ENCODE results near the gene GRIN2A.

The GRIN2A gene

GRCh38 chr16:9965079-9965478 lies 217.1 kb downstream of the GRIN2A start:
- peak in 1 of 14 donors; percentile 27 for DNase-seq

DNA sequence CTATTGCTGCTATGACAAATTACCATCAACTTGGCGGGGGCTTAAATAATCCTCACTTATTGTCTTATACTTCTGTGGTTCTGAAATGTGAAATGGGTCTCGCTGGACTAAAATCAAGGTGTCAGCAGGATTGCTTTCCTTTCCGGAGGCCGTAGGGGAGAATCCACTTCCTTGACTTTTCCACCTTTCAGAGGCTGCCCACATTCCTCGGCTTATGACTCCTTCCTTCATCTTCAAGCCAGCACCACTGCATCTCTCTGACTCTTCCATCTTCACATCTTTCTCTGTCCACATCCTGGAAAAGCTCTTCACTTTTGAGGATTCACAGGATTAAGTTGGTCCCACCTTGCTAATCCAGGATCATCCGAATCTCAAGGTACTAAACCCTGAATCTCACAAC lies 217.8 kb downstream of the GRIN2A start:
- no peak for DNase-seq

GRCh38 chr16:9957433-9957832 lies 224.8 kb downstream of the GRIN2A start:
- no peak for DNase-seq

- no peak for DNase-seq
Measured at GRCh38 chr16:9957002-9957401, 225.2 kb downstream of the GRIN2A start.

- DNase-seq = no peak
Measured at GRCh38 chr16:9955677-9956076, 226.6 kb downstream of the GRIN2A start.

DNA sequence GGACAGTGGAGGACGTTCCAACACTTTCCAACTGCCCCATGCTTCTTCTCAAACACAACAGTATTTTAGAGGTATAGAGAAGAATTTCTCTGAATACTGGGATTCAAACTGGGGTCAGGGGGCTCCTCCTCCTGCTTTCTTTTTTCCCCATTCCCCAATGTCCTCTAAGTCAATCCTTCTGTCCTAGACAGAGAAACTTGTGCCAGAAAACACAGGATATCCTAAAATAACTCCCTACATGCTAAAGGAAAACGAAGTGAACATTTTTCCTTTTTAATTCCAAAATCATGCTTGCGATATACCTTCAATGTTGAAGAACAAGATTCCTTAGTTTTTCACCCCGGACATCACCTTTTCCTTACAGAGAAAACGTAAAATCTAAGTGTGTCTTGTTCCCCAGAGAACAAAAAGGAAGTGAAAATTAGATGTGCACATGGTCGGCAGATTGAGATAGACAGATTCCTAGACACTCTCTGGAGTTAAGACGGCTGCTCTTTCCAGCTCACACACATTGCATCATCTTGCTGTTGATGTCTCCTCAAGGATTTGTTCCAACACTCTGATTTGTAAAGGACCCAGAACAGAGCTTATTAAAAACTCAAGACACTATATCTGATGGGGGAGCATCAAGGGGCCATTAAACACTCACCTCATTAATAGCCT lies 228.2 kb downstream of the GRIN2A start:
- no peak for DNase-seq

- DNase-seq = no peak
Measured at GRCh38 chr16:9950658-9951057, 231.6 kb downstream of the GRIN2A start.

DNA sequence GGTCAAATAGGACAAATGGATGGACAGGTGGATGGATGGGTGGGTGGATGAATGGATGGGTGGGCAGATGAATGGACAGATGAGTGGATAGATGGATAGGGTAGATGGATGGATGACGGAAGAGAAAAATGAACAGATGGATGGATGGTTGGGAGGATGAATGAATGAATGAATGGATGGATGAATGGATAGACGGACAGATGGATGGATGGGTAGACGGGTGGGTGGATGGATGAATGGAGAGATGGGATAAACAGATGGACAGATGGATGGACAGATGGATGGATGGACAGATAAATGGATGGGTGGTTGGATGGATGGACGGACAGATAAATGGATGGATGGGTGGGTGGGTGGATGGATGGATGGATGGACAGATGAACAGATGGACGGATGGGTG lies 232.8 kb downstream of the GRIN2A start:
- DNase-seq = no peak

DNA sequence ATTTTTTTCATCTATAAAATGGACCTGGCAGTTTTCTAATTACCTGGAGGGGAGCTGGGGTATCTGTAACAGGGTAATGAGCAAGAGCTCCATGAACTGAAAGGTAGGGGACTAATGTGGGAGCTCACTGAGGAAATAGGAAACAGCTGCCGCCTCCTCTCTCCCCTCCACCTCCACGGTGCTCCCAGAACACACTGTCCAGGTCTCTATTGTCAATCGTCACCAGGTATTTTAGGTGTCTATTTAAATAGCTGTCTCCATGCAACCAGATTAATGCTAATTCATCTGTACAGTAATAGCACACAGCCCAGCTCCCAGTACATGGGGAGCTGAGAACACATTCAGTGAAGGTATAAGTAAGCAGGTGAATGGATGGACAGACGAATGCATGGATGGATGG lies 233.3 kb downstream of the GRIN2A start:
- no peak for DNase-seq

DNA sequence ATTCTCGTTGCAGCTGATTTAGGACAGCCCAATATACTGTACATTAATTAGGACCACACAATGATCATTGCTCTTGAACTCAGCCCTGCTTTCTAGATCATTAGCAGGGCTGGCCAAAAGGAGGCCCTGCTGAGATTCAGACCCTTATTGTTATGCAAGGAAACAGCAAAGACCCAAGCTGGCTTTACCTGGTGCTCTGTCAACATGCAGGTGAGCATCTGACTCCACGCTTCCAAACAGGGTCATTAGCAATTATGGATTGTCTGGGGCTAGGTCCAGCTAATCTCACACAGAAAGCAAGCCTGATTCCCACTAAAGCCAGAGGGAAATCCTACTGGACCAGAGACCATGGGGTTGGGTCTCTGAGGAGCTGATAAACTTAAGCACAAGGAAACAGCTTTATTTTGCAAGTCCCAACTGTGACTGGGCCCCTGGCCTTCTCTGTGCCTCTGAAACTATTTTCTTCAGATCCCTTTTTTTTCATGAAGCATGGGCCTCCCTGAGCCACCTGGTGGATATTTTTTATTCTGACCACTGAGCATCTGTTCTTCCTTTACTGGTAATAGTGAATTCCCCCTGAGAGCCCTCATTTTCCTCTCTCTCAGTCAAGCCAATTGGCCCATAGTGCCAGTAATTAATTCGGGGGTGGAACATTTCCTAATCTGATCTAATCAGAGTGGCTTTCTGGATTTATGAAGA lies 236.1 kb downstream of the GRIN2A start:
- peak in 1 of 14 donors; percentile 14 for DNase-seq

GRCh38 chr16:9943121-9943520 lies 239.1 kb downstream of the GRIN2A start:
- DNase-seq = no peak

- peak in 1 of 14 donors; percentile 11 for DNase-seq
Measured at GRCh38 chr16:9941245-9941644, 241.0 kb downstream of the GRIN2A start.

DNA sequence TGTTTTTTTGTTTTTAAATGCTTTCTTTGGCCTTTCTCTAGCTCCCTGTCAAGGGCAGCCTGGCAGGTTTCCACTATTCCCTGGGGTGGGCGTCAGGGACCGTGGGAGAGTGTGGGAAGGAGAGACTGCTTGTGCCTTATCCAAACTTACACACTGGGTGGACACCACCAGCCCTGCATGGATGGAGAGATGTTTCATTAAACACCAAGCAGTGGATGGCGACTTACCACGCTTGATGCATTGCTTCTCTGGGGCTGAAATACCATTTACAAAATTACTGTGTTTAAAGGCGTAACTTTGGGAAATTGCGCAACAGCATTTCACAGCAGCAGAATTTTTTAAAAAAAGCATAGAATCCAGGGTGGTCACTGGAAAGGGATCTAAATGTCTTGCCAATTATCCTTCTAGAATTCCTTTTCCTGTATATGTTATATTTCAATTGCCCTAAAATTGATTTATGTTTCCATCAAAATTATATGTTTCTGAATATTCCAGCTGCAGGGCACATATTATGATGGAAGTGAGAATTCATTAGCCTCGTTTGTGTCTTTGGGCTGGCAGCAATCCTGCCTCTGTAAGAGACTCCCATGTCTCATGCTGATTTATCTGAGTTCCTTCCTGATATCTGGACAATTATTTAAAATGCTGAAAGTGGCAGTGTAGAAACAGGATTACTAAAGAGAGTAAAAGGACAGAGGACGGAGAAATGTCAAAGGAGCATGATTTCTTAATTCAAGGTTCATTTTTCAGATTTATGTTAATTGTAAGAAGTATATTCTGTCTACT lies 247.3 kb downstream of the GRIN2A start:
- no peak for DNase-seq

DNA sequence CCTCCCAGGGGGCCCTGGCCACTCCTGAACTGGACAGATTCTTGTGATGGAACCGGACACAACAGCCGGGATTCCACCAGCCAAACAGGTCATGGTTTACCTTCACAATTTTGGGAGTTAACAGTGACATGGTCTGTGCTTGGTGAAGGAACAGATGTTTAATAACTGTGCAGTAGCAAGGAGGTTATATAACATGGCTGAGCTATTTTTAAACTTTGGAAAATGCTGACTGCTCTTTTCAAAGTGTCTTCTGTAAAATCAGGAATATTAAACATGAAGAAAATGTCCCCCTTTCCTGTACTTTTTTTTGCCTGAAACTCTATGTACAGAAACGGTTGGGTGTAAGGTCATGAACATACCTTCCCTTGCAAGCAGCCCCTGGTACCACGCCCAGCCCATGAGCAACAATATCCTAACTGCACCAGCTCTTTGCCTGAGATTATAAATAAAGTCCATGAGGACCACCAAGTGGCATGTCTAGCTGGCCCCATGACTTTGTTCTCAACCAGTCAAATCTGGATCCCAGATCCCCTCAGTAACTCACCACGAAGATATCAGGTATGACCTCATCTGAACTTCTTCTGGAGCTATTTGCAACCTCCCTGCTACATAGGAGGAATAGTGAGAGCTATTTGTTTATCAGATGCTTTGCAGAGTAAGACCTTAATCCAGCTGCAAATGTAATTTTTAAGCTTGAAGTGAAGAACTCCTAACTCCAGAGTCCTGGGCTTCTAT lies 249.1 kb downstream of the GRIN2A start:
- DNase-seq = peak in 1 of 14 donors; percentile 8

GRCh38 chr16:9932000-9932399 lies 250.2 kb downstream of the GRIN2A start:
- no peak for DNase-seq

DNA sequence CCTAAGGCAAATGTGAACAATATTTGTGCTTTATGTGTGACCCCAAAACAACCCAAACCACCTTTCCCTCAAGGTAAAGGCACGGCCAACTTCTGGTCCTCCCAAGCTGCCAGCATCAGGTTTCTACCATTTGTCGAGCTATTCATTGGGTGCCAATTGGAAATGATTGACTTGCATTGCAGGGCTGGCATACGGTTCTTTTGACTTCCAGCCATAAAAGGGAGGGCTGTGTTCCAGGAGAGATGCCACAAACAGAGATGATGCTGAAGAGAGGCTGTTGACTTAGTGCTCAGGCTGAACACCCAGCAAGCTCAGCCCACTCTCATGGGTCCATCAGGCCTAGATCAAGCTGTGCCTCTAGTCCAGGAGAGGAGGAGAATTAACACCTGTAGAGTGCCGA lies 252.4 kb downstream of the GRIN2A start:
- peak in 3 of 14 donors; percentile 3 to 97 (median 24) for DNase-seq

- DNase-seq = no peak
Measured at GRCh38 chr16:9929313-9929712, 252.9 kb downstream of the GRIN2A start.

GRCh38 chr16:9922441-9922840 lies 259.8 kb downstream of the GRIN2A start:
- no peak for DNase-seq

DNA sequence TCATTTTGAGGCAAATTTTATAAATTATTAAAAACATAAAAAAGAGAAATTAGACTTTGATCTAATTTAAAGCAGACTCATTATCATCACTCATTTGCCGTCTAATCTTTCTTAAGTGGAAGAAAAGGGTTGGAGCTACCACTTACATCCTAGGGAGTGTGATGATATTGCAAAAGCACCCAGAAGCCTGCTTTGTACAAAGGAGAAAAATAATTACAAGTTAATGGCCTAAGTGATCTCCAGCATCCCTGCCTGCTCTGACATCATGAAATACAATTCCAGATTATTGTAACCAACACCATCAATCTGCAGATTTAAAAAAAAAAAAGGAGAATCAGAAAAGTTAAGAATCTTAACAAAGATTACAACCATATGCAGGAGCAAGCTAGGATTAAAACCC lies 260.2 kb downstream of the GRIN2A start:
- DNase-seq = no peak

GRCh38 chr16:9919460-9919859 lies 262.8 kb downstream of the GRIN2A start:
- DNase-seq = no peak

DNA sequence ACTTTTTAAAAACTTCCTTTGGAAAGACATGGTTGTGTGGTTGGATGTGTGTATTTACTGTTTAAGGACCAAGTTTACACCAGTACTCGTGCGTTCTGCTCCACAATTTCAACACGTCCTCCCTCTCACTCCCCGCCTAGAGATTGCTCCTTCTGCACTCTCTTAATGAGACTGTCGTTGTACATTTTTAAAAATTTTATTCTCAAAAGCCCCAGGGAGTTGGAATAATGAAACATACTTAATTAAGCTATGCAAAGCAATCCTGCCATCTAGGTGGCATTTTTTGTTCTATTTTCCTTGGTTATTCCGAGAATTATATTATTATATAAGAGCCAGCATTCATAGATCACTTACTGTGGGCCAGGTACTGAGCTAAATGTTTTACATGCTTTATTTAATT lies 264.5 kb downstream of the GRIN2A start:
- no peak for DNase-seq

- DNase-seq = no peak
Measured at GRCh38 chr16:9913604-9914326, 268.5 kb downstream of the GRIN2A start.
